Glomerular visceral epithelial cell (primary cell): ENCODE measurements around the gene SMARCB1.
A peak's percentile ranks its signal among the peaks of the same experiment; 100 is the strongest.

Experiments
- DNase-seq: peaks from one replicate; pipeline ENCODE4 v3.0.0-alpha.2; 2016; ENCODE audit errors: extremely low spot score

SMARCB1 gene

DNA sequence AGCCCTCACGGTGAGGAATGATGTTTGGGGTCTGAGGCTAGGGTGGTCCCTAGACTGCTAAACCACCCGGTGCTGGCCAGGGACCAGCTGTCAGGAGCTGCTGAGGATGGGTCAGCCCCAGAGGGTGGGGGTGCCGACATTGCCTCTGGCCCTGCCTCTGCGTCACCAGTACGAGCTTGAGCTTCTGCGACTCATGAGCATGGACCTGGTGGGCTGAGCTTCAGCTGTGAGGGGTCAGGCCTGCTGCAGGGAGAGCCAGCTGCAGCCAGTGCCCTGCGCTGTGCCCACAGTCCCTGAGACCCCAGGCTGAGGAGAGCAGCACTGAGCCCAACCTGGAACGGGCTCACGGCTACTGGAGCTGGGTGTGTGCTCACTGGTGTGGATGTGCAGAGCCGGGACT, 45.0 kb downstream of the SMARCB1 start:
- DNase-seq, result no peak

DNA sequence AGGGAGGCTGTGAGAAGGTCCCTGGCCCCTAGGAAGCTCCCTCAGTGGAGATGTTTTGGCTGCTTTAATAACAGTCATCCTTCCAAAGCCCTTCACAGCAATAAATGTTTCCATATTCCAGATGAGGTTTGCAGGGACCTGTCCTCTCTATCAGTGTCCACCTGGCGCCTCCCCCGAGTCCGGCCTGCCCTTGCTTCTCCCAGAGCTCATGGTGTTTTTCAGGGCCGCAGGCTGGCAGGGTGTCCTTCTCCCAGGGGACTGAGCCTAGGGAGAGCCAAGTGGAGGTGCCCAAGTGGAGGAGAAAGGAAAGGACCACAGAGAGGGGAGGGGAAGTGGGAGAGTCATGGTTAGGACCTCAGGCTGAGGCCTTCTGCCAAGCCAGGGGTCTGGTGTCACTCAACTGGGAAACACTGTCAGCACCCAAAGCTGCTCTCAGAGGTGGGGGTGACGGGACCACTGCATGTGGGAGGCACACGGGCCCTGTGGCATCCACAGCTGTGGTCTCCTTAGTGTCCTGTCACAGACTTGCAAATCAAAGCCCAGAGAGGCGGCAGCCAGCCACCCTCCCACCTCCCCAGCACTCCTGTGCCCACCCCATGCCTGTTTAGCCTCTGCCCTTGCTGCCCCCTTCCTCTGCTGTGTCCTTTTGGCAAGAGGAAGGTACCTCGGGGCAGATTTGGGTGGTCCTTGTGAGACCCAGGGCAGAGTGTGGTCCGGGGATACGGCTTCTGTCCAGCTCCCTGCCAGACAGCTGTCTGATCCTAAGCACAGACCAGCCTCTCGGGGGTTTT, 45.7 kb downstream of the SMARCB1 start:
- DNase-seq, result no peak

DNA sequence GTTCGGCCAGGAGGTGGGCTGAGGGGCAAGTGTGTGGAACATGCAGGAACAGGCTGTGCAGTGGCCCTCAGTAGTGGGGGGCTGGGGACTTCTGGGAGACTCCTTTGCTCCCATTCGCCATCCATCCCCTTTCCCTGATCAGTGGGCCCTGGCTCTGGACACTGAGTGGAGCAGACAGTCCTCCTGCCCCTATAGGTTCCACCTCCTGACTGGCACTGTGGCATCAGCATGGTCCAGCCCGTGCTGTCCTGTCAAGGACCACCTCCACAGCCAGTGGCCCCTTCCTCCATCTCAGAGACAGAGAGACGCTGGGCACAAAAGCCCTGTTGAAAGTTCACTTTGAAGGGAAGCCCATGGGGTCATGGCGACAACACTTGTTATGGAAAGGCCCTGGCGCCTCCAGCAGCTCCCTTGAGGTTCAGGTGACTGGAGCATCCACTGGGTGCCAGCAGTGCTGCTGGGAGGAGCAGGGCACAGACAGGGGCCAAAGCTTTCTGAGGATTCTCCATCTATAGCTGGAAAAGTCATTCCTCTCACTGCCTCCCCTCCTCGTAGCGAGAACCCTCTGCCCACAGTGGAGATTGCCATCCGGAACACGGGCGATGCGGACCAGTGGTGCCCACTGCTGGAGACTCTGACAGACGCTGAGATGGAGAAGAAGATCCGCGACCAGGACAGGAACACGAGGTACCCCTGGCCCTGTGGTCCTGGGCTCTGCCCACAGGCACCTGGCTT, 46.4 kb downstream of the SMARCB1 start:
- DNase-seq, result no peak

DNA sequence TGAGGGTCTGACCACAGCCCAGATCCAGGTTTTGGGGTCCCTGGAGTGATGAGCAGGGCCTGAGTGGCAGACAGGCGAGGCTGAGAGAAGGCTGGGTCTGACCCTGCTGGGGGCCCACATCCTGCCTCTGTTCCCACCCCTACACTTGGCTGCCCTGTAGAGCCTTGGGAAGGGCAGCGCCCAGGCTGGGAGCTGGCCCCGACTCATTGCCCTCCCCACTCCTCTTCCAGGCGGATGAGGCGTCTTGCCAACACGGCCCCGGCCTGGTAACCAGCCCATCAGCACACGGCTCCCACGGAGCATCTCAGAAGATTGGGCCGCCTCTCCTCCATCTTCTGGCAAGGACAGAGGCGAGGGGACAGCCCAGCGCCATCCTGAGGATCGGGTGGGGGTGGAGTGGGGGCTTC, 47.1 kb downstream of the SMARCB1 start:
- DNase-seq, result no peak

DNA sequence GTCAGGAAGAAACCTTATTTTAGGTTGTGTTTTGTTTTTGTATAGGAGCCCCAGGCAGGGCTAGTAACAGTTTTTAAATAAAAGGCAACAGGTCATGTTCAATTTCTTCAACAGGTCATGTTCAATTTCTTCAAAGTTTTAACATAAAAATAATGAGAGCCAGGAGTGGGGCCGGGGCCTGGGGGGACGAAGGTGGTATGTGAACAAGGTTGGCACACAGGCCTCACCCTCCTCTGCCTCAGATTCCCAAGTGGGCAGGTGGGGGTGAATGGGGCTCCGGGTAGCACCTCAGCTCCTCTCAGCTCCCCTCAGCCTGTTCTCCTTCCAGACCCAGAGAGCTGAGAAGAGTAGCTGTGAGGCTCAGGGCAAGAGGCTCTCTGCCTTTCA, 47.6 kb downstream of the SMARCB1 start:
- no peak for DNase-seq

DNA sequence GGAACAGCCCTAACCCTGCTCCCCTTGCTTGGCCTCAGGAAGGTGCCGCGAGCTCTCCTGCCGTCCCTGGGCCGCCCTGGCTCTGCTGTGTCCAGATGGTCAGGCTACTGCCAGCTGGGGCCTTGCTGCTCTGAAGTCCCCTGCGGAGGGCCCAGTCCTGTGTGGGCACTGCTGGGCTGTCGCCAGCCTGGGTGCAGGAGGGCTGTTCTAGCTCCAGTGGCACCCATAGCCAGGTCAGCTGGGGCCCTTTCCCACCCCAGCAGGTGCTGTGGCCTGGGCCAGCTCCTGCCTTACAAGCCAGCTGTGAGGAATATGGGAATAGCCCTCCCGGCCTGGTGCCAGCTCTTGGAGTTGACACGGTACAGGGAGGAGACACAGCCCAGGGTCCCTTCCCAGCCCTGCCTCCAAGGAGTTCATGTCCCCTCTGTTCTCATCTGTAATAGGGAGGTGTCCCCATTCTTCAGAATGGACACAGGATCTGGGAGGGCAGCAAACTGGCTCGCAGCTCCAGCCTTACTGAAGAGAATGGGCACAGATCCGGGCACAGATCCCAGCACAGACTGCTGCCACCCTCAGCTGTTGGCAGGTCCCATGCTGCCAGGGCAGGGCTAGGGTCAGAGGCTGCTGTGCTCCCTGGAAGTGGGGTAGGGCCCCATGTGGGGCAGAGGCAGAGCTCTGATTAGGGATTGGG, 48.2 kb downstream of the SMARCB1 start:
- no peak for DNase-seq

DNA sequence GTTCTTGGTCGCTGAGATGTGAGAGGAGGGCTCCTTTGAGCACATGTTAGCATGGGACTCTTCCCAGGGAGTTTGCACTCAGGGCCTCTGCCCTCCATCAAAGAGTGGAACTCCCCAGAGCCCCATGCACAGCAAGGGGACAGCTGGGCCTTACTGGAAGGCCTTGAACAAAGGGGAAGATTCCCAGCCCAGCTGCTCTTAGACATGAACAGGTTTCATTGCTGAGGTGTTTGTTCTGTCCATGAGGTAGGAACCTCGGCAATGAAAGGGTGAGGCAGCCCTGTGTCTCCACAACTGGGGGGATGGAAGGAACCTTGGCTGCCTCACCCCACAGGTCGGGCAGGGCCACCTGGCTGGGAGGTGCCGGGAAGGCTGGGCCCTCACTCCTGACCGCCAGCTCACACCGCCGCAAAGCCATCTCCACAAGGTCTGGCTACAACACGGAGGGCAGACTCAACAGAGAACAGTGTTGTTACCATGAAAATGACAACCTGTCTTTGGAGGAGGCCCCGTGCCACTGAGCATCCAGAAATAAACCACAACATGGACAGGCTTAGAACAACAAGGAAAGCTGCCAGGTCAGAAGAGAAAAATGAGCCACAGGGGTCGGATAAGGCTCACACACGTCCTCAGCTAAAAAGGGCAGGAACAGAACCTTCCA, 48.8 kb downstream of the SMARCB1 start:
- no peak for DNase-seq

DNA sequence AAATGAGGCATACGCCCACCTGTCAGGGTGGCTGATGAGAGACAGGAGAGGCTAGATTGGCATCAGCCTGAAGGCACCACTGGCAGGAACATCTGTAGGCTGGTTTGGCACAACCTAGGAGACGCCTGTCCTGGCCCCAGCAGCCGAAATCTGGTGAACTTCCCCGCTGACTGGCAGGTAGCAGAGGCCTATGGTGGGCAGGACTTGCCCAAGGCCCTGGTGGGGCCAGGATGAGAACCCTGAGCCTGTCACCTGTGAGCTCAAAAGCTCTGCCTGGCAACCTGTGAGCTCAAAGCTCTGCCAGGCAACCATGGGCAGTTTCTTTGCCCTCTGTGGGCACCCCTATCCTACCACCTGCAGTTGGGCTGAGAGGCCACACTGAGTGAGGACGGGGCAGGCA, 49.5 kb downstream of the SMARCB1 start:
- no peak for DNase-seq

DNA sequence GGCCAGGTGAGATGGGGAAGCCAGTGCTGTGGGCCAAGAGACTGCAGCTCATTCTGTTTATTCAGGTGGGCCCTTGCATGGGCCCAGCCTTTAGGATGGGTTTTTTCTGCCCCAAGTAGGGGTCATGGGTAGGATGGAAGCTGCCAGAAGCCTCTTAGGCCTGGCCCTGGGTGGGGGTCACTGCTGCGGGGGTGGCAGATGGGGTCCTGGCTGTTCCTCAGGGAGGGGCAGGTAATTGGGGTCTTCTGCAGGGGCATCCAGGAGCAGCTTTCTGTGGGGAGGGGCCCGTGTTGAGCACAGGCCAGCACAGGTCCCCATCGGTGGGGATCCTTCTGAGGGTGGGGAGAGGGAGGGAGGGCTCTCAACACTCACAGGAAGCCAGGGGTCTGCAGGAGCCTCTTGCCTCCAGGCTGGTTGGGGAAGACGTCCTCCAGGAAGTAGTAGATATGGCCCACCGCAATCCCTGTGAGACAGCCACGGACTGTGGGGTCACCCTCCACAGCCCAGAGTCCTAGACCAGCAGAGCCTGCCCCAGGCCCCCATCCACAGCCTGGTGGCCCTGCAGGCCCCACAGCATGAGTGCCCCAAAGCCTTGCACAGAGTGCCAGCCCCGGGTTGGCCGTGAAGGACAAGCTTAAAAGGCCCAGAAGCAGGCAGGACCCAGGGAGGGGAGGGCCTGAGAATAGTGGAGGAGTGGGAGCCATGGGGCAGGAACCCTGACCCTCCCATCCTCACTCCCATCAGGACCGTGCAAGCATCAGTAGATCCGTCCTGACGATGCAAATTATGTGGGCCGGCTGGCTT, 50.1 kb downstream of the SMARCB1 start:
- no peak for DNase-seq

DNA sequence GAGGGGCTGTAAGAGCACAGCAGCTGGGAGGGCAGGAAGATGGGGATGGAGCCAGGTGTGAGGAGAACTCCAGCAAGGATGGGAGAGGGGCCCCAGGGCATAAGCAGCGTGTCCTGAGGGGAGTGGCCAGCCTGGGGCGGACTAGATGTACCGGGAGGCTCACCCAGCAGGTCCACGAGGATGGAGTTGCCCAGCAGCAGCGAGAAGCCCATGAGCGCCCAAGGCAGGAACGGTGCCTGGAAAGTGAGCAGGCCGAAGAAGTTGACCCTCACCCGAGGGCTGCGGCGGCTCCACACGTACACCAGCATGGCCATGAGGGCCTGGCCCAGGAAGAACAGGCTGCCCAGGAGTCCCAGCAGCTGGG, 50.7 kb downstream of the SMARCB1 start:
- no peak for DNase-seq

DNA sequence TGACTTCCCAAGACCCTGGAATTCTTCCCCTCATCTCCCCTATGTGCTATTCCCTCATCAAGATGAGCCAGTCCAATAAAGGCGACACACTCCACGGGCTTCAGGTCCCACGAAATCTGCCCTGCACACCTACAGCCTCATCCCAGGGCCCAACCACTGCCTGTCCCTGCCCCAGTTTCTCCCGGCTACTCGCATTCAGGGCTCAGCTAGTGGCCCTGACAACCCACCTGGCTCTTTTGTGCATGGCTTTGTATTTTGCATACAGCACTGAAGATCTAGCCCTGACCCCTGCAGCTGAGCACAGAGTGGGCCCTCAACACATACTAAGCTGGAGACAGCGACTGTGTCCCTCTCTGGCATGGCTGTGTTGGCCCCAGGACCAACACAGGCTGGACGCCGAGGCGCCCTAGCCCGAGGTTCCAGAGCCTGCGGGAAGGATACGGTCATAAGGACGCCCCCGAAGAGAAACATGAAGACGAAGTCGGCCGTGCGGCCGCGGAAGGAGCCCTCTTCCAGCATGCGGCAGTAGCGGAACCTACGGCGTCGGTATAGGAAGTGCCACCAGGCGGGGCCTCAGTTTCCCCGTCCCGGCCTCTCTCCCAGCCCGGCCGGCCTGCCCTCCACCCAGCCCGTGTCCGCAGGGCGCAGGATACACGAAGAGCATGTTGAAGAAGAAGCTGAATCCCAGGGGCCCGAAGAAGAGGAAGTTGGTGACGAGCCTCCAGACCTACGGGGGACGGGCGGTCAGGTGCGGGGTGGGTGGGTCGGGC, 51.3 kb downstream of the SMARCB1 start:
- DNase-seq, result no peak

DNA sequence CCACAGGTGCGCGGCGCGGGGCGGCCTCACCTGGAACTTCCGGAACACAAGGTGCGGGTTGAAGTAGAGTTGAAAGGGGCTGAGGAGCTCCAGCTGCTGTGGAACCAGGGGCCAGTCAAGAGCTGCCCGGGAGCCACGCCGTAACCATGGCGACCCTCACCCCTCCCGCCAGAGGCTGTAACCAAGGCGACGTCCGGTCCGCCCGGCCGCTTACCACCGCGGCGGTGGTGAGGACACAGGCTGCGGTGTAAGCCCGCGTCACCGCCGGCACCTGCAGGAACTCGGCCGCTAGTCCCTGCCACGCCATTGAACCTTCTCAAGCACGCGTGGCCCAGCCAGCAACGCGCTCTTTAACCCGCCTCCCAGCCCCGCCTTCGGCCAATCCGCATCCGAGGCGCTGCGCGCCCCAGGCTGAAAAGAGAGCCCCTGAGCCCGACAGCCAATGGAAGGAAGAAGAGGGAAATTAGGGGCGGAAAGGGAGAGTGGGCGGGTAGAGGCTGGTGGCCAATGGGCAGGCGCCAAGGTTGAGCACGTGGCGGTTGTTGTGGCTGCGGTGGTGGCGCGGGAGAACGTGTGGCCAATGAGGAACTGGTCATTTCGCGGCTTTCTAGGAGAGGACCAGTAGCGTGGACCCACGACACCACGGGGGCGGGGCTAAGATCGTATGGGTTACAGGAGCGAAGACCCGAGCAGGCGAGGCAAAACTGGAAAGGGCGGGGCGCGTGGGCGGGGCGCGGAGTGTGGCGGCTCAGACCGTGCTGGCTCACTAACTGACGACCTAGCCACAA, 52.1 kb downstream of the SMARCB1 start, which contains the start of gene DERL3:
TSS of gene DERL3 (minus strand) at position 326 of the 788 bp plus-strand sequence. CDS start at position 307, 19 bp downstream.
- DNase-seq, result peak; percentile 97

DNA sequence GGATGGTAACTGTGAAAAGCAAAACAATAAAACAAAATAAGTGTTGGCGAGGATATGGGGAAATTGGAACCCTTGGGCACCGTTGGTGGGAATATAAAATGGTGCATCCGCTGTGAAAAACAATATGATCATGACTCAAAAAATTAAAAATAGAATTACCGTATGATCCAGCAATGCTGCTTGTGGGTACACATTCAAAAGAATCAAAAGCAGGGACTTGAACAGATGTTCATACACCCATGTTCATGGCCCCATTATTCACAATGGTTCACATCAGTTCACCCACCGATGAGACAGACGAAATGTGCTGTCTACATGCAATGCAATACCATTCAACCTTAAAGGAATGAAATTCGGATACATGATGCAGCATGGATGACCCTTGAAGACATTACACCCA, 53.3 kb downstream of the SMARCB1 start:
- no peak for DNase-seq

DNA sequence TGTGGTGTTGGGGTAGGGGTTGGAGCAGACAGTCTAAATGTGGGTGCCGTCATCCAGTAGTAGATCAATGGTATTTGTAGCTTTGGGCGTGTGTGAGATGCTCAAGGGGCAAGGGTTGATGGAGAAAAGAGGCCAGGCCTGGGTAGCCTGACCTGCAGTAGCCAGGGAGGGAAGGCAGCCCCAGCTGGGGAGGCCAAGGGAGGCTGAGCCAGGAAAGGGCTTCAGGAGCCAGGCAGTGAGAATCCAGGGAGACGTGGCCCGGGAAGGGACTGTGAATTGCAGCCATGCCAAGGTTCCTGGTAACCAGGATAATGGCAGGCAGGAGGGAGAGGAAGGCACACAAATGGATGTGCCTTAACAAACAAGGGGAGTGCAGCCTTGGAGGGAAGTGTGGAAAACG, 54.5 kb downstream of the SMARCB1 start:
- no peak for DNase-seq

DNA sequence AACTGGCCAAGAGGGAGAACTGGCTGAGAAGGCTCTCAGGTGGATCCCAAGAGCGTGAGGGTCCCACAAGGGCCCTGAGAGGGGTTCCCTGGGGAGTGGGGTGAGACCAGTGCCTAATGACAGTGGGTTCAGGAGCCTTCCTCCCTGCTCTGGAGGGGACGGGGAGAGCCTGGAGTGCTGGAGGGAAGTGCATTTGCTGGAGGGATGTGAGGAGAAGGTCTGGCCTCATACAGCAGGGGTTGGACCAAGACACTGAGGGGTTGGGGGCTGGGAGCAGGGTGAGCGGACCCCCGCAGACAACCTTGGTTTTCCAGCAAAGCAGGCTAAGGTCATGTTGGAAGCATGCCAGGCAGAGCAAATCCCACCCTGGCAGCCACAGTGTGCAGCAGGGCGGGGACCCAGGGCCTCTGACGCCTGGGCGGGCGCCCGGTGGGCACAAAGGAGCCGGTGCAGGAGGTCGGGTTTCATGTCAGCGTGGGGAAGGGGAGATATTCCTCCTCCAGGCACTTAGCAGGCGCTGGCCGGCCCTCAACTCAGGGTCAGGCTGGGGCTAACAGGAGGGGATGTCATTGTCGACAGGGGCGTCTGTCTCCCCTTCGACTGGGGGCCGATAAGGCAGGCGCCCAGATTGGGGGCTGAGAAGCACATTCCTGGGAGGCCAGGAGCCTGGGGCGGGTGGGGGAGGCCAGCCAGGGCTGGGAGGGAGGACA, 55.1 kb downstream of the SMARCB1 start:
- no peak for DNase-seq

DNA sequence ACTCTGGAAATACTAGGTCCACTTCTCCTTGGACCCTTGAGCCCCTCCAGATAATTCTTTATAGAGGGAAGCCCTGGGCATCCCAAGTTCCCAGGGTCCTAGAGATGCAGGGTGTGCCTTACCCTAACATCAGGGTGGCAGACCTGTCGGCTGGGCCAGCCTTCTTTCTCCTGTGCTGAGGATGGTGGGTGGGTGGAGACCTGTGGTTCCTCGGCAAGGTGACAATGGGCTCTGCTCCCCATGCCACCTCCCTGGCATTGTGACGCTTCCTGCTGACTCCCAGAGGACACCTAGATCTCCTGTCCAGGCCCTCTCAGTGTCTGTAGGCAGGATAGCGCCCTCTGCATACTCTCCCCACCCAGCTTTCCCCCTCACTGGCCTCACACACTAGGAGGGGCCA, 55.8 kb downstream of the SMARCB1 start:
- DNase-seq, result no peak

DNA sequence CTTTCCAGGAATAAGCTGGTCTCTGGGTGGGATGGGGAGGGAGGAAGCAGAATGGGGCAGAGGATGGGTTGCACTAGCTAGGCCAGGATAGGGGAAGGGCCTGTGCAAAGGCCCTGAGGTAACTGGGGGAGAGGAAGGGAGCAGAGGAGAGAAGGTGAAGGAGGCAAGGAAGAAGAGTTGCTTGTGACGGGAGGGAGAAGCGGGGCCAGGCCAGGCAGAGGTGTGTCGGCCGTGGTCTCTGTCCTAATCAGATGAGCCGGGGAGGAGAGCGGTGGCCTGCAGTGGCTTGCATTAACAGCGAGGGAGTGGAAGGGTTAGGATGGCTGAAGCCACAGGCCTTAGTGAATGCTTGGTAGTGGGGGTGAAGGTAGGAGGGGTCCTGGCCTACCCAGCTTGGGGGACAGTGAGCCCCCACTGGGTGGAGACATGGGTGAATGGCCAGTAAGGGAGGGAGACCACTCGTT, 58.0 kb downstream of the SMARCB1 start:
- DNase-seq, result no peak

DNA sequence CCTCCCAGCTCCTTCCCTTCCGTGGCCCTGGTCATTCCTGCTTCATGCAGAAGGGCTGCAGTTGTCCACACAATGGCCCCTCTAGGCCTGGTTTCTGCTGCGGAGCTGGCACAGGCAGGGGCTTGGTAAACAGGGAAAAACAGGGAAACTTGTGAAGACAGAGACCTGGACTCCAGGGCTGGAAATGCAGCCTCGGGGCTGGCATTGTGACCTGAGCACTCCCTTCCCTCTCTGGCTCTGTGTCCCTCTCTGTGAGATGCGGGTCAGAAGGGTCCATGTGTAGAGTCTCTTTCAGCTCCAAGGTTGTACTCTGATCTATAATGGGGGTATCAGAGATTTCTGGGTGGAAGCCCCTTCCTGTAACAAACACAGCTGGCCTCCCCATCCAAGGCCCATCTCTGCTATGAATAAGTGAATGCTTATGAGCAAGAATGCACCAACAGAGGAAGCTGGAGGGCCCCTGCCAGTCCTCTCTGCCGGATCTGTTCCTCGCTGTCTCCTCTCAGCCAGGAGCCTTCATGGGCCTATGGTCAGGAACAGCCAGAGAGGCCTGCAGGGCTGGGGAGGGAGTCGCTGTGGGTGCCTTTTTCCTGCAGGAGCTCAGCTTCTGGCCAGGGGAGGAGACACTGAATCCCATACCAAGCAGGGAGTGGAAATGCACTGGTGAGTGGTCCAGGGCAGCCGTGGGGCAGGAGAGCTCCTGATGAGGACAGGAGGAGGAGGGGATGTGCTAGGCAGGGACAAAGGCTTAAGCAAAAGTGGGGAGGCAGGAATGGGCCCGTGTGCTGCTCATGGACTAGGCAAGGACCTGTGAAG, 58.7 kb downstream of the SMARCB1 start:
- DNase-seq, result no peak
